CD4-positive, alpha-beta T cell (primary cell): ENCODE measurements around the gene CTCFL. TPM values are rescaled to one million over a fixed set of nuclear protein-coding genes. Genes with fewer than 3 reads are reported as not detected.

ENCODE experiments used
- ATAC-seq: fragments of 200-7000 bp; cut with Tn5 transposase; one replicate; pipeline ENCODE4 v1.10.0; 2022; ENCODE audit warnings: mild to moderate bottlenecking; ENCODE audit not compliant: poor library complexity
- CTCF ChIA-PET: fragments of 350-600 bp; sonication (Branson Sonifier 250); formaldehyde crosslinking; loops from one replicate; lab custom pipeline; 2021; ENCODE audit warnings: antibody characterized with exemption, inconsistent platforms; lab: Charles Lee
- POLR2A ChIA-PET: fragments of 350-600 bp; sonication (Branson Sonifier 250); formaldehyde crosslinking; loops from one replicate; lab custom pipeline; 2021; ENCODE audit warnings: antibody characterized with exemption, inconsistent platforms; lab: Charles Lee
- DNase-seq, 14 experiments: peaks; one replicate each; pipeline ENCODE4 v3.0.0-alpha.2; 2013 to 2020; ENCODE audit warnings: mixed read lengths in 2 of 14
- H3K27ac ChIP-seq, 2 donors: one replicate each; pipeline versions ENCODE4 v1.5.1 to v1.7.0; 2013; ENCODE audit warnings: low read length in 2 of 2, low read depth in 1 of 2, mild to moderate bottlenecking in 1 of 2
- H3K27me3 ChIP-seq, 2 experiments: 1 replicate in 1 of 2; 2 replicates in 1 of 2; pipeline versions ENCODE4 v1.6.1 to v1.7.0; 2013; ENCODE audit warnings: low read length in 2 of 2, control low read depth in 1 of 2, mild to moderate bottlenecking in 1 of 2, moderate library complexity in 1 of 2; ENCODE audit not compliant: insufficient read depth in 2 of 2, control insufficient read depth in 1 of 2
- H3K36me3 ChIP-seq: one replicate; pipeline ENCODE4 v1.6.1; 2013; ENCODE audit warnings: low read length, control low read depth; ENCODE audit not compliant: insufficient read depth
- H3K4me1 ChIP-seq: one replicate; pipeline ENCODE4 v1.6.1; 2013; ENCODE audit warnings: low read length, control low read depth; ENCODE audit not compliant: insufficient read depth
- H3K4me3 ChIP-seq: one replicate; pipeline ENCODE4 v1.5.1; 2013; ENCODE audit warnings: mild to moderate bottlenecking, low read length, moderate library complexity
- H3K9me3 ChIP-seq, 2 experiments: 1 replicate in 1 of 2; 2 replicates in 1 of 2; pipeline versions ENCODE4 v1.6.1 to v1.7.0; 2013; ENCODE audit warnings: low read length in 2 of 2, mild to moderate bottlenecking in 2 of 2, control low read depth in 1 of 2, moderate library complexity in 1 of 2; ENCODE audit not compliant: control insufficient read depth in 1 of 2, insufficient read depth in 1 of 2
- H3K27ac Mint-ChIP-seq: one replicate; pipeline ENCODE4 v1.8.0; 2020; ENCODE audit warnings: mixed read lengths
- H3K27me3 Mint-ChIP-seq: one replicate; pipeline ENCODE4 v1.8.0; 2021; ENCODE audit warnings: mixed read lengths
- H3K36me3 Mint-ChIP-seq: one replicate; pipeline ENCODE4 v1.8.0; 2021; ENCODE audit warnings: low read depth, mixed read lengths
- H3K4me1 Mint-ChIP-seq: one replicate; pipeline ENCODE4 v1.8.0; 2021; ENCODE audit warnings: low read depth, mixed read lengths
- H3K4me3 Mint-ChIP-seq: one replicate; pipeline ENCODE4 v1.8.0; 2020; ENCODE audit warnings: mild to moderate bottlenecking, mixed read lengths
- H3K9me3 Mint-ChIP-seq: one replicate; pipeline ENCODE4 v1.8.0; 2020; ENCODE audit warnings: mixed read lengths
- intact Hi-C, 2 experiments: fragments of 100-400 bp; cut with DNase I in 1 of 2; cut with micrococcal nuclease in 1 of 2; formaldehyde crosslinking; loops; one replicate each; pipeline versions ENCODE4 v1.15.1 to v1.9.0; 2023 to 2025; cut with DNase I, micrococcal nuclease
- total RNA-seq, 174 experiments: library from RNA in 2 of 174; stranded (reverse) in 2 of 174; gene quantifications; one replicate each; pipeline ENCODE4 v1.2.3 and lab custom pipeline; 2021 to 2026
- TF ChIP-seq, protein P1 (sequence below): fragments of 200-600 bp; IDR thresholded peaks from one replicate; pipeline ENCODE4 v1.8.0; 2022; ENCODE audit warnings: antibody characterized with exemption, mild to moderate bottlenecking

Gene CTCFL
- total RNA-seq, 2 experiments from 2014 or later, result not detected

DNA sequence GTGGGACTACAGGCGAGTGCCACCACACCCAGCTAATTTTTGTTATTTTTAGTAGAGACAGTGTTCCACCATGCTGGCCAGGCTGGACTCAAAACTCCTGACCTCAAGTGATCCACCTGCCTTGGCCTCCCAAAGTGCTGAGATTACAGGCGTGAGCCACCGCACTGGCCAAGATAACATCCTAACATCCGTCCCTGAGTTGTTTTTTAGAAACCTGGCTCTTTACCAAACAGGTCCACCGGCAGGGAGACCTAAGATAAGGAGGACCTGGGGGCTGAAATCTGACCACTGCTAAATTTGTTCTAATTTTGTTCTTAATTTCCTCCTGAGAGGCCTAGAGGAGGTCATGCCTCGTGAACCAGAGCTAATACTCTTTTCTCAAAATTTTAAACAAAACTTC lies 20.5 kb downstream of the CTCFL start:
- ChIA-PET CTCF (no interaction called here), POLR2A (no interaction called here)
- Mint-ChIP-seq H3K36me3 (no peaks in the 10 kb centered on the region), H3K4me3 (no peak overlapping the region), H3K9me3 (no peaks in the 10 kb centered on the region), H3K4me1 (no peaks in the 10 kb centered on the region), H3K27ac (no peak overlapping the region), H3K27me3 (peaks cover 65% of the 10 kb centered on the region)
- H3K27me3 ChIP-seq, result peaks cover 12 to 19% of the 10 kb centered on the region in 2 experiments
- no peaks in the 10 kb centered on the region for H3K4me1 ChIP-seq
- TF ChIP-seq, protein P1, sequence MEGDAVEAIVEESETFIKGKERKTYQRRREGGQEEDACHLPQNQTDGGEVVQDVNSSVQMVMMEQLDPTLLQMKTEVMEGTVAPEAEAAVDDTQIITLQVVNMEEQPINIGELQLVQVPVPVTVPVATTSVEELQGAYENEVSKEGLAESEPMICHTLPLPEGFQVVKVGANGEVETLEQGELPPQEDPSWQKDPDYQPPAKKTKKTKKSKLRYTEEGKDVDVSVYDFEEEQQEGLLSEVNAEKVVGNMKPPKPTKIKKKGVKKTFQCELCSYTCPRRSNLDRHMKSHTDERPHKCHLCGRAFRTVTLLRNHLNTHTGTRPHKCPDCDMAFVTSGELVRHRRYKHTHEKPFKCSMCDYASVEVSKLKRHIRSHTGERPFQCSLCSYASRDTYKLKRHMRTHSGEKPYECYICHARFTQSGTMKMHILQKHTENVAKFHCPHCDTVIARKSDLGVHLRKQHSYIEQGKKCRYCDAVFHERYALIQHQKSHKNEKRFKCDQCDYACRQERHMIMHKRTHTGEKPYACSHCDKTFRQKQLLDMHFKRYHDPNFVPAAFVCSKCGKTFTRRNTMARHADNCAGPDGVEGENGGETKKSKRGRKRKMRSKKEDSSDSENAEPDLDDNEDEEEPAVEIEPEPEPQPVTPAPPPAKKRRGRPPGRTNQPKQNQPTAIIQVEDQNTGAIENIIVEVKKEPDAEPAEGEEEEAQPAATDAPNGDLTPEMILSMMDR, result no peak
- ATAC-seq, result no peak
- H3K9me3 ChIP-seq, result peaks cover 0 to 5% of the 10 kb centered on the region in 2 experiments
- no peak overlapping the region for H3K27ac ChIP-seq
- H3K4me3 ChIP-seq, result no peak overlapping the region
- no peak for DNase-seq
- intact Hi-C loops, result no loop called here
- H3K36me3 ChIP-seq, result no peaks in the 10 kb centered on the region

DNA sequence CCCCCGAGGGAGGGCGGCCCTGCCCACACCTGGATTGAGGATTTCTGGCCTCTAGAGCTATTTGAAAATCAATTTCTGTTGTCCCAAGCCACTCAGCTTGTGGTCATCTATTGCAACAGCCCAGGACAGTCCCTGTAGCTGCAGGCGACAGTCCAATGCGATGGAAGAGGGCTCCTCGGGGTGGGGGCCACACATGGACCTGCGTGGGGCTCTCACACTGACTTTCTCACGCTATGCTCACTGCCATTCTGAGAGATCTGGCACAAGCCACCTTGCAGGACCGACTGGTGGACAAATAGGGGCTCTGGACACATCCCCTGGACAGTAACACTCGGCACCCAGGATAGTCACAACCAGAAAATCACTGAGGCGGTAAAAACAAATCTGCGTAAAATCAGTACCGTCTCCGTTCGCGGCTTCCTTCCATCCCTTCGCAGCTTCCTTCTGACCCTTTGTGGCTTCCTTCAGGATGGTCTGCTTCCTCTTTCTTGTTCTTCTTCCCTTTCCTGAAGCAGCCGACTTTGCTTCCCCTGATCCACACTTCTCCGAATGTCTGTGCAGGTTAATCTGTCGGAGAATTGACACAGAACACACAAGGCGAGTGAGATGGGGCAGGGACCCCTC lies 21.8 kb downstream of the CTCFL start:
- H3K36me3 ChIP-seq, result no peaks in the 10 kb centered on the region
- H3K27me3 ChIP-seq, result peaks cover 16 to 17% of the 10 kb centered on the region in 2 experiments
- H3K4me3 ChIP-seq, result no peak overlapping the region
- DNase-seq (no peak), ATAC-seq (no peak)
- ChIA-PET POLR2A (no interaction called here), CTCF (no interaction called here)
- H3K9me3 ChIP-seq, result peaks cover 0 to 5% of the 10 kb centered on the region in 2 experiments
- peaks cover 7% of the 10 kb centered on the region for H3K4me1 Mint-ChIP-seq
- peaks cover 61% of the 10 kb centered on the region for H3K27me3 Mint-ChIP-seq
- intact Hi-C loops, result no loop called here
- TF ChIP-seq, protein P1, result no peak
- H3K27ac ChIP-seq, result no peak overlapping the region
- no peak overlapping the region for H3K4me3 Mint-ChIP-seq
- no peaks in the 10 kb centered on the region for H3K9me3 Mint-ChIP-seq
- H3K36me3 Mint-ChIP-seq, result no peaks in the 10 kb centered on the region
- no peak overlapping the region for H3K27ac Mint-ChIP-seq
- H3K4me1 ChIP-seq, result peaks cover 9% of the 10 kb centered on the region

DNA sequence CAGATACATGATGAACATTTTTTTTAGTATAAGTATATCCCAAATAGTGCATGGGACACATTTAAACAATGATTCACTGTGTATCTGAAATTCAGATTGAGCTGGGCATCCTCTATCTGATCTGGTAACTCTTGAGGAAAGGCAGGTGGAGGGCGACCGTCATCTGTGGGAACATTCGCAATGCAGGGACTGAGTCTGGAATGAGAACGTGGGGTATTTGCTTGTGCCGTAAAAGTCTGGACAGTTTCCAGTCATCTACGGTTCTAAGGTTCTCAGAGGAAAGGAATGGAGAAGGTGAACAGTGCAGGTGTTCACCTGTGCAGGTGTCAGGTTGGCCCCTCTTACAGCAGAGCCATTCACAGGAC lies 22.6 kb downstream of the CTCFL start:
- H3K27ac Mint-ChIP-seq, result no peak overlapping the region
- no peak overlapping the region for H3K27ac ChIP-seq
- H3K4me1 ChIP-seq, result peaks cover 9% of the 10 kb centered on the region
- TF ChIP-seq, protein P1, result no peak
- intact Hi-C loops, result no loop called here
- no peaks in the 10 kb centered on the region for H3K36me3 ChIP-seq
- peaks cover 0 to 5% of the 10 kb centered on the region in 2 experiments for H3K9me3 ChIP-seq
- H3K27me3 Mint-ChIP-seq, result peaks cover 58% of the 10 kb centered on the region
- CTCF ChIA-PET, result no interaction called here
- H3K27me3 ChIP-seq, result peaks cover 16 to 17% of the 10 kb centered on the region in 2 experiments
- POLR2A ChIA-PET, result no interaction called here
- H3K36me3 Mint-ChIP-seq, result no peaks in the 10 kb centered on the region
- DNase-seq (no peak), ATAC-seq (no peak)
- H3K4me1 Mint-ChIP-seq, result peaks cover 7% of the 10 kb centered on the region
- no peak overlapping the region for H3K4me3 Mint-ChIP-seq
- no peak overlapping the region for H3K4me3 ChIP-seq
- no peaks in the 10 kb centered on the region for H3K9me3 Mint-ChIP-seq
